GM12891 (cell line): ENCODE measurements around the gene SLC1A6.

Experiments used
- POLR2A ChIP-seq: IDR thresholded peaks from 2 replicates; pipeline ENCODE4 v1.6.1; 2011; ENCODE audit warnings: low read depth, low read length, control low read depth
- POLR2AphosphoS5 ChIP-seq: IDR thresholded peaks from 2 replicates; pipeline ENCODE4 v1.6.1; 2011; ENCODE audit warnings: low read depth, low read length, control low read depth
- SPI1 ChIP-seq: IDR thresholded peaks from 2 replicates; pipeline ENCODE4 v1.6.1; 2011; ENCODE audit warnings: low read depth, low read length, control low read depth
- TAF1 ChIP-seq: IDR thresholded peaks from 2 replicates; pipeline ENCODE4 v1.6.1; 2011; ENCODE audit warnings: low read depth, low read length, control low read depth

DNA sequence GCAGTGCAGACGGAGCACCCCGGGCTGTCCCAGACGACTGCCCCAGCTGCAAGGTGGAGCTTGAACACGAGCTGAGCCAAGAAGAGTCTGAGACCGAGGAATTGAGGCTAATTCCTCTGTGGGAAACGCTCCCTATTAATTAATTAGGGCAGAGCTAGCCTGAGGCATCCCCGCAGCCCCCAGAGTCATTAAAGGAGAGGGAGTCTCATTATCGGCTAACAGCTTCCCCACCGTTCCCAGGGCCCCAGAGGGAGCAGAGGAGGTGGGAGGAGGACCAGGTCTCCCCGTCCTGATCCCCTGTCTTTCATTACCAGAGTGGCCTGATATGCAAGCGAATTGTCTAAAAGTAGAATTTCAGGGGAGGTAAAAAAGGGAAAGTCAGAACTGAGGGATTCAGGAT, 13.1 kb upstream of the SLC1A6 start:
- no peak for TF ChIP-seq TAF1
- no peak for TF ChIP-seq POLR2A
- TF ChIP-seq POLR2AphosphoS5 = no peak
- TF ChIP-seq SPI1 = no peak
